ENCODE results near the gene MFAP3.

MFAP3 gene

GRCh38 chr5:154095904-154096303 lies 57.1 kb downstream of the MFAP3 start:
- no peak for DNase-seq

- DNase-seq: no peak
Observed at GRCh38 chr5:154097031-154097430, 58.3 kb downstream of the MFAP3 start.

- no peak for DNase-seq
Observed at GRCh38 chr5:154098465-154098864, 59.7 kb downstream of the MFAP3 start.

GRCh38 chr5:154101184-154101583 lies 62.4 kb downstream of the MFAP3 start:
- DNase-seq: no peak

- no peak for DNase-seq
Observed at GRCh38 chr5:154103233-154103632, 64.5 kb downstream of the MFAP3 start.

All from central memory CD4-positive, alpha-beta T cell (primary cell).